ENCODE data around the gene RNU1-2. TPM values are rescaled to one million over a fixed set of nuclear protein-coding genes. Genes with fewer than 3 reads are reported as not detected.
"Not testable (repeated sequence)": the region's sequence is repeated elsewhere in the genome, so short reads cannot be mapped to it uniquely, and the experiment has no call there.

The RNU1-2 gene
- total RNA-seq, 3 donors from 2014 or later: 1,321 to 1,622 (median 1,616) TPM

- Mint-ChIP-seq H3K4me3 (no peak overlapping the region), H3K9me3 (no peaks in the 10 kb centered on the region), H3K36me3 (ENCODE audit: insufficient read depth) (peaks cover 1% of the 10 kb centered on the region), H3K4me1 (ENCODE audit: low read depth) (peaks cover 21% of the 10 kb centered on the region), H3K27me3 (ENCODE audit: low read depth) (no peaks in the 10 kb centered on the region)
- no peak for ATAC-seq
- DNase-seq: no peak
Measured at GRCh38 chr1:16924216-16924918, 28.6 kb downstream of the RNU1-2 start.

GRCh38 chr1:16924919-16925477 lies 29.2 kb downstream of the RNU1-2 start:
- Mint-ChIP-seq H3K9me3 (no peaks in the 10 kb centered on the region), H3K27me3 (ENCODE audit: low read depth) (no peaks in the 10 kb centered on the region), H3K4me1 (ENCODE audit: low read depth) (peaks cover 21% of the 10 kb centered on the region), H3K4me3 (no peak overlapping the region), H3K36me3 (ENCODE audit: insufficient read depth) (peaks cover 1% of the 10 kb centered on the region)
- ATAC-seq (no peak), DNase-seq (no peak)

- Mint-ChIP-seq H3K27me3 (ENCODE audit: low read depth) (no peaks in the 10 kb centered on the region), H3K36me3 (ENCODE audit: insufficient read depth) (peaks cover 1% of the 10 kb centered on the region), H3K9me3 (no peaks in the 10 kb centered on the region), H3K4me1 (ENCODE audit: low read depth) (peaks cover 19% of the 10 kb centered on the region), H3K4me3 (no peak overlapping the region)
- DNase-seq (no peak), ATAC-seq (no peak)
Measured at GRCh38 chr1:16925635-16926490, 30.1 kb downstream of the RNU1-2 start.

GRCh38 chr1:16926491-16927073 lies 30.8 kb downstream of the RNU1-2 start:
- ATAC-seq (no peak), DNase-seq (no peak)
- H3K27me3 Mint-ChIP-seq (ENCODE audit: low read depth): no peaks in the 10 kb centered on the region
- H3K36me3 Mint-ChIP-seq (ENCODE audit: insufficient read depth): peaks cover 5% of the 10 kb centered on the region
- no peak overlapping the region for H3K4me3 Mint-ChIP-seq
- peaks cover 12% of the 10 kb centered on the region for H3K4me1 Mint-ChIP-seq (ENCODE audit: low read depth)
- H3K9me3 Mint-ChIP-seq: no peaks in the 10 kb centered on the region

- ATAC-seq (no peak), DNase-seq (no peak)
- no peak overlapping the region for H3K4me3 Mint-ChIP-seq
- H3K27me3 Mint-ChIP-seq (ENCODE audit: low read depth): no peaks in the 10 kb centered on the region
- H3K9me3 Mint-ChIP-seq: no peaks in the 10 kb centered on the region
- H3K4me1 Mint-ChIP-seq (ENCODE audit: low read depth): peaks cover 6% of the 10 kb centered on the region
- H3K36me3 Mint-ChIP-seq (ENCODE audit: insufficient read depth): peaks cover 5% of the 10 kb centered on the region
Measured at GRCh38 chr1:16927256-16927655, 31.5 kb downstream of the RNU1-2 start.

GRCh38 chr1:16927711-16928485 lies 32.1 kb downstream of the RNU1-2 start:
- H3K4me3 Mint-ChIP-seq: no peak overlapping the region
- H3K9me3 Mint-ChIP-seq: no peaks in the 10 kb centered on the region
- ATAC-seq: peak; percentile 31 to 52
- peaks cover 5% of the 10 kb centered on the region for H3K36me3 Mint-ChIP-seq (ENCODE audit: insufficient read depth)
- no peaks in the 10 kb centered on the region for H3K27me3 Mint-ChIP-seq (ENCODE audit: low read depth)
- no peak for DNase-seq
- no peaks in the 10 kb centered on the region for H3K4me1 Mint-ChIP-seq (ENCODE audit: low read depth)

GRCh38 chr1:16929146-16930041 lies 33.6 kb downstream of the RNU1-2 start:
- not testable (repeated sequence) for H3K4me3 Mint-ChIP-seq; H3K9me3 Mint-ChIP-seq; DNase-seq; H3K4me1 Mint-ChIP-seq (ENCODE audit: low read depth); H3K27me3 Mint-ChIP-seq (ENCODE audit: low read depth); H3K36me3 Mint-ChIP-seq (ENCODE audit: insufficient read depth); ATAC-seq

- H3K27me3 Mint-ChIP-seq (ENCODE audit: low read depth); H3K4me3 Mint-ChIP-seq; H3K4me1 Mint-ChIP-seq (ENCODE audit: low read depth); H3K9me3 Mint-ChIP-seq; H3K36me3 Mint-ChIP-seq (ENCODE audit: insufficient read depth); ATAC-seq; DNase-seq: not testable (repeated sequence)
Measured at GRCh38 chr1:16931206-16931934, 35.6 kb downstream of the RNU1-2 start.

GRCh38 chr1:16933945-16934344 lies 38.2 kb downstream of the RNU1-2 start:
- not testable (repeated sequence) for H3K27me3 Mint-ChIP-seq (ENCODE audit: low read depth); DNase-seq; ATAC-seq; H3K36me3 Mint-ChIP-seq (ENCODE audit: insufficient read depth); H3K4me3 Mint-ChIP-seq; H3K4me1 Mint-ChIP-seq (ENCODE audit: low read depth); H3K9me3 Mint-ChIP-seq

- DNase-seq; ATAC-seq; H3K4me3 Mint-ChIP-seq; H3K4me1 Mint-ChIP-seq (ENCODE audit: low read depth); H3K27me3 Mint-ChIP-seq (ENCODE audit: low read depth); H3K36me3 Mint-ChIP-seq (ENCODE audit: insufficient read depth); H3K9me3 Mint-ChIP-seq: not testable (repeated sequence)
Measured at GRCh38 chr1:16936580-16936979, 40.8 kb downstream of the RNU1-2 start.

- no peak for ATAC-seq
- Mint-ChIP-seq H3K4me3 (no peak overlapping the region), H3K4me1 (ENCODE audit: low read depth) (no peaks in the 10 kb centered on the region), H3K36me3 (ENCODE audit: insufficient read depth) (peaks cover 10% of the 10 kb centered on the region), H3K27me3 (ENCODE audit: low read depth) (no peaks in the 10 kb centered on the region), H3K9me3 (no peaks in the 10 kb centered on the region)
- DNase-seq: no peak
Measured at GRCh38 chr1:16938351-16939321, 42.9 kb downstream of the RNU1-2 start.
